HepG2 (cell line): ENCODE measurements around the gene MTM1. TPM values are rescaled to one million over a fixed set of nuclear protein-coding genes. Genes with fewer than 3 reads are reported as not detected.

Experiments used
- ATAC-seq: fragments of 200-7000 bp; cut with Tn5 transposase; 3 replicates; pipeline ENCODE4 v1.9.1; 2020; ENCODE audit warnings: mild to moderate bottlenecking, moderate library complexity
- BruUV-seq: library from RNA; stranded (reverse); fragments of 400-500 nt; replicated peaks from 2 replicates; lab custom pipeline; 2021; lab: Mats Ljungman, UMichigan
- CTCF ChIA-PET: fragments of 300-600 bp; formaldehyde crosslinking; extraction: SDS; loops from one replicate; lab custom pipeline; 2021; ENCODE audit warnings: low total read pairs, inconsistent platforms, low intra/inter-chr PET ratio; lab: Yijun Ruan, JAX
- POLR2A ChIA-PET: fragments of 350-600 bp; sonication (Branson Sonifier 250); formaldehyde crosslinking; loops from one replicate; lab custom pipeline; 2020; ENCODE audit warnings: antibody characterized with exemption, inconsistent platforms; lab: Yijun Ruan, JAX
- DNase-seq: peaks from one replicate; pipeline ENCODE4 v3.0.0-alpha.2; 2015; ENCODE audit warnings: low spot score
- FAIRE-seq: peaks from 3 replicates; lab custom pipeline; 2011; peaks lifted over from hg19 to GRCh38; lab: Jason Lieb, UNC
- H2AFZ ChIP-seq: one replicate; pipeline ENCODE4 v1.6.1; 2011; ENCODE audit warnings: low read length, inconsistent platforms
- H3K27ac ChIP-seq: fragments of 300-600 bp; 3 replicates; pipeline ENCODE4 v1.8.0; 2011; ENCODE audit warnings: mixed run types, mild to moderate bottlenecking, mixed read lengths, low read length, inconsistent platforms; ENCODE audit not compliant: insufficient read depth; ENCODE audit errors: extremely low read length
- H3K27me3 ChIP-seq, 2 experiments: fragments of 200-600 bp in 1 of 2; 2 replicates in 1 of 2; 3 replicates in 1 of 2; pipeline versions ENCODE4 v1.6.0 to v1.8.0; 2011; ENCODE audit warnings: low read length in 2 of 2, mild to moderate bottlenecking in 2 of 2, moderate library complexity in 2 of 2, inconsistent platforms in 1 of 2; ENCODE audit not compliant: insufficient read depth in 2 of 2, control insufficient read depth in 1 of 2
- H3K36me3 ChIP-seq, 2 experiments: fragments of 200-600 bp in 1 of 2; replicated peaks in 1 of 2; 2 replicates in 1 of 2; 3 replicates in 1 of 2; pipeline versions ENCODE4 v1.5.1 to v1.8.0; 2011; ENCODE audit warnings: low read length in 2 of 2, inconsistent platforms in 1 of 2; ENCODE audit not compliant: insufficient read depth in 2 of 2, control insufficient read depth in 1 of 2
- H3K4me1 ChIP-seq: 2 replicates; pipeline ENCODE4 v1.5.1; 2012; ENCODE audit warnings: low read length, inconsistent platforms; ENCODE audit not compliant: insufficient read depth
- H3K4me2 ChIP-seq: 2 replicates; pipeline ENCODE4 v1.6.0; 2011; ENCODE audit warnings: low read depth, low read length, inconsistent platforms
- H3K4me3 ChIP-seq, 3 experiments: fragments of 200-600 bp in 1 of 3; sonication (generic), shearing (Covaris generic) in 1 of 3; replicated peaks in 1 of 3; 2 replicates each; pipeline ENCODE4 v1.5.1; 2011 to 2016; ENCODE audit warnings: low read length in 3 of 3, inconsistent platforms in 2 of 3, low read depth in 2 of 3, mild to moderate bottlenecking in 2 of 3, control low read depth in 1 of 3, mixed read lengths in 1 of 3; ENCODE audit not compliant: insufficient read depth in 1 of 3
- H3K79me2 ChIP-seq: one replicate; pipeline ENCODE4 v1.6.1; 2011; ENCODE audit warnings: low read length, inconsistent platforms; ENCODE audit not compliant: insufficient read depth
- H3K9ac ChIP-seq: 2 replicates; pipeline ENCODE4 v1.6.0; 2011; ENCODE audit warnings: mild to moderate bottlenecking, low read depth, low read length, inconsistent platforms; ENCODE audit not compliant: insufficient read depth
- H3K9me3 ChIP-seq: 2 replicates; pipeline ENCODE4 v1.5.1; 2012; ENCODE audit warnings: mild to moderate bottlenecking, low read length
- H4K20me1 ChIP-seq: 2 replicates; pipeline ENCODE4 v1.6.0; 2011; ENCODE audit warnings: inconsistent platforms, mild to moderate bottlenecking, low read length, moderate library complexity; ENCODE audit not compliant: insufficient read depth
- BRF2 ChIP-seq: sonication (generic); formaldehyde crosslinking; IDR thresholded peaks from 2 replicates; pipeline ENCODE4 v1.8.1; 2022; ENCODE audit warnings: mild to moderate bottlenecking, missing genetic modification reagents
- FOXK1 ChIP-seq: sonication (generic); formaldehyde crosslinking; IDR thresholded peaks from 2 replicates; pipeline ENCODE4 v1.4.0; 2020; ENCODE audit warnings: low read depth, missing genetic modification reagents, borderline replicate concordance
- MED13 ChIP-seq: sonication (generic); formaldehyde crosslinking; IDR thresholded peaks from 2 replicates; pipeline ENCODE4 v1.5.0; 2020; ENCODE audit warnings: missing genetic modification reagents
- PBX2 ChIP-seq: IDR thresholded peaks from 2 replicates; pipeline ENCODE4 v1.6.1; 2016; ENCODE audit warnings: control low read depth
- SNAPC4 ChIP-seq: sonication (generic); formaldehyde crosslinking; IDR thresholded peaks from 2 replicates; pipeline ENCODE4 v1.4.0; 2020; ENCODE audit warnings: mild to moderate bottlenecking, missing genetic modification reagents
- ZNF451 ChIP-seq: sonication (generic); formaldehyde crosslinking; IDR thresholded peaks from 2 replicates; pipeline ENCODE4 v1.5.0; 2020; ENCODE audit warnings: mild to moderate bottlenecking, missing genetic modification reagents
- ZNF609 ChIP-seq: sonication (generic); formaldehyde crosslinking; IDR thresholded peaks from 2 replicates; pipeline ENCODE4 v1.4.0; 2020; ENCODE audit warnings: mild to moderate bottlenecking, missing genetic modification reagents, borderline replicate concordance
- WGBS: methylation state at CpG from one replicate; pipeline ENCODE4 v1.1.6; 2017; ENCODE audit warnings: low lambda C conversion rate; 5-methylcytosine and 5-hydroxymethylcytosine counted together
- in situ Hi-C: cut with HindIII; loops from 2 replicates; pipeline ENCODE4 v1.10.0; 2017; ENCODE audit warnings: low pct_unique_long_range_greater_than_20kb; ENCODE audit not compliant: extremely low pct_ligation_motif_present
- intact Hi-C: fragments of 100-400 bp; cut with micrococcal nuclease; formaldehyde crosslinking; loops from one replicate; pipeline ENCODE4 v1.10.0; 2022; ENCODE audit not compliant: unreplicated experiment
- polyA plus RNA-seq, 8 experiments: library from polyadenylated mRNA; depleted of rRNA in 3 of 8; stranded (reverse) in 7 of 8; unstranded in 1 of 8; fragments of >200 nt; fragmentation: Illumina TruSeq in 4 of 8; extraction: Trizol in 4 of 8; gene quantifications; 2 replicates each; pipeline versions ENCODE4 v1.2.1 to v1.2.3, GENCODE V29; 2011 to 2016; ENCODE audit warnings: low read depth in 4 of 8, missing spikeins in 1 of 8, mixed read lengths in 1 of 8; ENCODE audit not compliant: insufficient read depth in 1 of 8
- total RNA-seq, 5 experiments: library from RNA; depleted of rRNA; stranded (reverse); fragments of >200 nt; fragmentation: Illumina TruSeq; extraction: Trizol; gene quantifications; 2 replicates each; pipeline ENCODE4 v1.2.3, GENCODE V29; 2016; ENCODE audit warnings: low read depth in 1 of 5

MTM1 gene
- total and polyA plus RNA-seq, 2 of the 13 experiments (the other 11 are each of a cell fraction or from before 2014, with no cell fraction given): 12.0 to 15.2 TPM

- TF ChIP-seq ZNF609 (CRISPR knock-in tag) (no peak), FOXK1 (CRISPR knock-in tag) (no peak), BRF2 (CRISPR knock-in tag) (no peak), ZNF451 (no peak)
- TF ChIP-seq, all 625 proteins: peak for 0
These were observed 59.5 kb downstream of the MTM1 start (continued) for GRCh38 chrX:150627957-150628356.

GRCh38 chrX:150635952-150636351, 67.5 kb downstream of the MTM1 start:
- intact Hi-C loops: no loop called here
- ATAC-seq (no peak), DNase-seq (no peak), FAIRE-seq (no peak)
- in situ Hi-C loops: no loop called here
- H3K9ac ChIP-seq: no peak overlapping the region
- no peaks in the 10 kb centered on the region for H3K79me2 ChIP-seq
- no peak overlapping the region for H3K27ac ChIP-seq
- WGBS: 100% methylated on average over 3 of the region's 3 CpGs
- ChIA-PET POLR2A (no interaction called here), CTCF (no interaction called here)
- H3K4me1 ChIP-seq: no peaks in the 10 kb centered on the region
- no peaks in the 10 kb centered on the region for H4K20me1 ChIP-seq
- no TSS peak for BruUV-seq
- H3K36me3 ChIP-seq: peaks cover 0 to 22% of the 10 kb centered on the region in 2 experiments; a peak in 1 of 5 replicates
- no peaks in the 10 kb centered on the region for H3K9me3 ChIP-seq
- H2AFZ ChIP-seq: no peak overlapping the region
- H3K4me3 ChIP-seq: no peak overlapping the region
- no peak overlapping the region for H3K4me2 ChIP-seq
- no peaks in the 10 kb centered on the region for H3K27me3 ChIP-seq
- no peak for TF ChIP-seq SNAPC4
- no peak for TF ChIP-seq PBX2 (CRISPR knock-in tag)
- TF ChIP-seq MED13: no peak
